ENCODE measurements around the gene FBXO24. TPM values are rescaled to one million over a fixed set of nuclear protein-coding genes. Genes with fewer than 3 reads are reported as not detected.

FBXO24 gene
- total and polyA plus RNA-seq, 7 donors: 0.27 to 2.8 (median 0.83) TPM; not detected in 1

GRCh38 chr7:100584683-100585510 lies 1.2 kb upstream of the FBXO24 start:
- Histone ChIP-seq H3K27me3 (no peaks in the 10 kb centered on the region), H3K9me3 (no peaks in the 10 kb centered on the region), H3K4me3 (peak overlapping the region; percentile 90 to 99 (median 94)), H3K36me3 (peaks cover 17 to 32% (median 23%) of the 10 kb centered on the region in 4 donors), H3K27ac (peak overlapping the region; percentile 89 to 96 (median 92)), H3K4me1 (peaks cover 0 to 44% (median 35%) of the 10 kb centered on the region in 4 donors)
- WGBS, 2 donors: 3% methylated on average over 20 of the region's 20 CpGs
- intact Hi-C loops (cut with DNase I): loop anchor here (10.0 kb wide), 1 partner anchor 270 kb away; the partner anchor contains the start of gene SLC12A9
- TF ChIP-seq CTCF (IDR thresholded peaks at IDR 0.05) (no peak), POLR2A (IDR thresholded peaks at IDR 0.05) (no peak), EP300 (IDR thresholded peaks at IDR 0.05) (no peak), POLR2AphosphoS5 (IDR thresholded peaks at IDR 0.05) (no peak)
- peak; percentile 77 for DNase-seq

DNA sequence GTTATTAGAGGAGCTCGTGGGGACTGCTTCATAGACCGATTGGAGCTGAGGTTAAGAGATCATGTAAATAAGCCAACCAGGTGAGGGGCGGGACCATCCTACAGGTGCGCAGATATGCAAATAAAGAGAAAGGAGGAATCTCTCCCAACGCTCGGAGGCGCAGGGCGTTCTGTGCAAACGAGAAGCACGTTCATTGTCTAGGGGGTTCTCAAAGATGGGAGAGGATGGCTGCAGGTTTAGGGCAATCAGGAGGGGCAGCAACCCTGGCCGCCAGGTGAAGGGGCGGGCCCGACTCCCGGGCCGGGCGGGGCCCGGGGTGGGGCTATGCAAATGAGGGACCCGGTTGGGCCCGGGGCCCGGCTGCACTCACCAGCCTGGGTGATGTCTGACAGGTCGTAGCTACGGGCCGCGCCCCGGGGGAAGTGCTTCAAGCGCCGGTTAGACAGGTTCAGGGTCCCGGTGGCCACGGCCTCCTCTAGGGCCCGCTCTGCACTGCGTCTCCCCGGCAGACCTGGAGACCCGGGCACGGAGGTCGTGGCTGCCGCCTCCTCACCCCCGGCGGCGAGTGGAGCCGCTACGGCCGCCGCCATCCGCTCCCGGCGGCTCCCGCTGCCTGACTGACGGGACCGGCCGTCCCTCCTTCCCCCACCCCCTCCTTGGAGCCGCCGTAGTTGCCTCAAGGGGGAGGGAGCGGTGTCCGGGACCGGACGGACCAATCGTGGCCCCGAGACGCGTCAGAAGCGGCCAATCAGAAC lies 440 bp upstream of the FBXO24 start, which contains the start of gene LRCH4:
TSS of gene LRCH4 (minus strand) at position 619 of the 755 bp plus-strand sequence. CDS start at position 590, 29 bp downstream.
- intact Hi-C loops (cut with DNase I): loop anchor here (1.0 to 10.0 kb wide), 3 partner anchors 19 to 269 kb away; partner anchors contain the start of gene SLC12A9
- Histone ChIP-seq H3K9me3 (no peaks in the 10 kb centered on the region), H3K4me3 (peak within 1 kb of the TSS; percentile 90 to 99 (median 94)), H3K36me3 (peaks cover 15 to 25% (median 18%) of the 10 kb centered on the region in 4 donors), H3K27ac (peak within 1 kb of the TSS; percentile 91 to 96 (median 94)), H3K27me3 (peaks cover 0 to 6% (median 0%) of the 10 kb centered on the region in 3 donors), H3K4me1 (peaks cover 0 to 44% (median 35%) of the 10 kb centered on the region in 4 donors)
- WGBS, 2 donors: 0 to 1% methylated on average over 61 of the region's 61 CpGs
- no peak for DNase-seq
- TF ChIP-seq POLR2A (IDR thresholded peaks at IDR 0.05) (peak; percentile 99), EP300 (IDR thresholded peaks at IDR 0.05) (peak in 2 of 4 donors; percentile 44 to 82), CTCF (IDR thresholded peaks at IDR 0.05) (no peak), POLR2AphosphoS5 (IDR thresholded peaks at IDR 0.05) (peak; percentile 98 to 100 (median 100))

DNA sequence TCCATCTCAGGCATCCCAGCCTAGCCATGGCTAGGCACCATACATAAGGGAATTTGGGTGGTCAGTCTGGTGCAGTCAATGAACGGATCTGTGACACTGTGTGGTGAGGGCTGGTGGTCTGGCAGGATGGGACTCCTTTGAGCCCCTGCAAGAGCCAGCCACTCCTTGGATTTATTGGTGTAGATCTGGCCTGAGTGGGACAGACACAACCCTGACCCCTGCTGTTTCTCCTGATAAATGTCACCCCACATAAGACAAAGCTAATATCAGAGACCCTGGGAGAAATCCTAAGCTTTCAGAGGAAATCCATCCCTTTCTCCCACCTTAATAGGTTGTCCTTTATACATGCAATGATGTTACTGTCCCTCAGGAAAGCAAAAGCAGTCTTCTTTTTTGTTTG lies 2.3 kb downstream of the FBXO24 start:
- peaks cover 0 to 33% (median 26%) of the 10 kb centered on the region in 4 donors for H3K4me1 ChIP-seq
- 81 to 87% methylated on average over 1 of the region's 1 CpG for WGBS, 2 donors
- TF ChIP-seq CTCF (IDR thresholded peaks at IDR 0.05) (peak in 1 of 4 experiments; percentile 15), POLR2A (IDR thresholded peaks at IDR 0.05) (no peak), POLR2AphosphoS5 (IDR thresholded peaks at IDR 0.05) (no peak), EP300 (IDR thresholded peaks at IDR 0.05) (no peak)
- no peaks in the 10 kb centered on the region for H3K36me3 ChIP-seq
- DNase-seq: no peak
- no peak overlapping the region for H3K4me3 ChIP-seq
- no peak overlapping the region for H3K27ac ChIP-seq
- intact Hi-C loops (cut with DNase I): loop anchor here (10.0 kb wide), 1 partner anchor 266 kb away; the partner anchor contains the start of gene SLC12A9
- H3K9me3 ChIP-seq: no peaks in the 10 kb centered on the region
- peaks cover 0 to 26% (median 0%) of the 10 kb centered on the region in 3 donors for H3K27me3 ChIP-seq

DNA sequence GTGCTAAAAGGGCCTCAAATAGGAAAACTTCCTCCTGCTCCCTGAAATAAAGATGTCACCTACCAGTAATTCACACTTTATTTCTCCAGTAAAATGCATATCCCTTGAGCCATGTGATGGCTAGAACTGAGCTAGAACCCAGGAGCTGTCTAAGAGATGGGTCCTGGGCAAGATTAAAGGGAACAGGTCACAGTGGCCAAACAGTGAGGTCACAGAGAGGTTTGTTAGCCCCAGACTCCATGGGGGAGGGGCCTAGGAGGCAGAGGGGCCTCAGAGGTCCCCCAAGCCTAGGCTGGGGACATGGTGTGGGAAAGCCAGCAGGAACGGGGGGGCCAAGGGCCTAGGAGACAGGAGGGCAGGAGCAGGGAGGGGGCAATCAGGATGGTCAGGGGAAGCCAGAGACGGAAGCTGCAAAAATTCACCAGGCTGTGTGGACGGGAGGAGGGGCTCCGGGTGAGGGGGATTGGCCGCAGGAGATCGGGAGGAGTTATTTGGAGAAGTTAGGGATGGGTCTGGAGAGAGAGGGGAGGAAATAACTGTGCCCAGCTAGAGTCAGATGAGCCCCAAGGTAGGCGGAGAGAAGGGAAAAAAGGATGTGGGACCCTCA lies 3.3 kb downstream of the FBXO24 start:
- WGBS, 2 donors: 58 to 72% methylated on average over 7 of the region's 7 CpGs
- intact Hi-C loops (cut with DNase I): loop anchor here (10.0 kb wide), 1 partner anchor 265 kb away; the partner anchor contains the start of gene SLC12A9
- peak; percentile 62 for DNase-seq
- peak overlapping the region in 3 of 4 donors; percentile 7 to 39 (median 22) for H3K27ac ChIP-seq
- no peaks in the 10 kb centered on the region for H3K9me3 ChIP-seq
- TF ChIP-seq POLR2AphosphoS5 (IDR thresholded peaks at IDR 0.05): no peak
- no peak for TF ChIP-seq EP300 (IDR thresholded peaks at IDR 0.05)
- no peak for TF ChIP-seq POLR2A (IDR thresholded peaks at IDR 0.05)
- TF ChIP-seq CTCF (IDR thresholded peaks at IDR 0.05): no peak
- peak overlapping the region in 2 of 4 donors; percentile 3 to 21 for H3K4me3 ChIP-seq
- peaks cover 0 to 23% (median 18%) of the 10 kb centered on the region in 4 donors for H3K4me1 ChIP-seq
- no peaks in the 10 kb centered on the region for H3K36me3 ChIP-seq
- H3K27me3 ChIP-seq: peaks cover 0 to 26% (median 0%) of the 10 kb centered on the region in 3 donors
